Epithelial cell of prostate (primary cell): ENCODE data around the gene GKN2.

Experiments
- DNase-seq: peaks from one replicate; pipeline ENCODE4 v3.0.0-alpha.2; 2011; ENCODE audit warnings: low read depth, low spot score
- H3K27ac ChIP-seq: fragments of 450-650 bp; 2 replicates; pipeline ENCODE4 v1.5.1; 2017; ENCODE audit warnings: mild to moderate bottlenecking

GKN2 gene, protein sequence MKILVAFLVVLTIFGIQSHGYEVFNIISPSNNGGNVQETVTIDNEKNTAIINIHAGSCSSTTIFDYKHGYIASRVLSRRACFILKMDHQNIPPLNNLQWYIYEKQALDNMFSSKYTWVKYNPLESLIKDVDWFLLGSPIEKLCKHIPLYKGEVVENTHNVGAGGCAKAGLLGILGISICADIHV

DNA sequence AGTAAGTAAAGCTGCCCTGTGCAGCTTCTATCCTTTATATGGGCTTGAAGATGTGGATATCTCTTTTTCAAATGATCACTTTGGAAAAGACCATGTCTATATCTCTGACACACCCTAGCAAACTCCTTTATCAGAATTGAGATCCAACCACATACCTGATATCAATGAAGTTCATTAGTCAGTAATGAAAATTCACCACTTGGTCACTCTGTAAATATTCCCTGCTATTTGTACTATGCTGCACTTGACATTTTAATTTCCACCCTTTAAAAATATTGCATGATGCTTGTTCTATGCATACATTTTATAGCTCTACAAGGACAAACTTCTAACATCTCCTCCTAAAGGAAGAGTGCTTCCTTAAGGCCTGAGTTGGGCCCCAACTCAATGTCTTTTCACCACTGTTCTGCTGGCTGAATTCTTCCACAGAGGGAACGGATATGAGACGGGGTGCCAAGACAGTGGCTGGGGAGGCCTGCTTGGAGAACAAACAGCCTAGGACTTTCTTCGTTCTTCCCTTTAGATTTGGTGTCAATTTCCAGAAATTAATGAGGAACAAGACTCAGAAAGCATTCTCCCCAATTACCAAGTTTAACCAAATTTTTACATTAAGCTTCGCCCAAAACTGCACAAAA is at the start of gene GKN2:
Gene GKN2 (minus strand): TSS at position 7 of the 635 bp plus-strand sequence. CDS start 32 bp downstream, outside the sequence.
- no peak for DNase-seq
- H3K27ac ChIP-seq: no peak within 1 kb of the TSS

DNA sequence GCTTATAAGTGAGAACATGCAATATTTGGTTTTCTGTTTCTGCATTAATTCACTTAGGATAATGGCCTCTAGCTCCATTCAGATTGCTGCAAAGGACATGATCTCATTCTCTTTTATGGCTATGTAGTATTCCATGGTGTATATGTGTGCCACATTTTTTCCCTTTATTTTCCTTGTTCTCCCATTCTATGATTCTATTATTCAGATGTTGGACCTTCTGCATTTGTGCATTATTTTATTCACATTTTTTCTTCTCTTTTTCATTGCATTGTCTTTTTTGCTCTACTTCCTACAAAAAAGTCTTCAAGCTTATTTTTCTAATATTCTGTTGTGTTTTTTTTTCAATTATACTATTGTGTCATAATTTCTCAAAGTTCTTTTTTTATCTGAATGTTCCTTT is 49.2 kb upstream of the GKN2 start:
- no peak for DNase-seq
- no peak overlapping the region for H3K27ac ChIP-seq

DNA sequence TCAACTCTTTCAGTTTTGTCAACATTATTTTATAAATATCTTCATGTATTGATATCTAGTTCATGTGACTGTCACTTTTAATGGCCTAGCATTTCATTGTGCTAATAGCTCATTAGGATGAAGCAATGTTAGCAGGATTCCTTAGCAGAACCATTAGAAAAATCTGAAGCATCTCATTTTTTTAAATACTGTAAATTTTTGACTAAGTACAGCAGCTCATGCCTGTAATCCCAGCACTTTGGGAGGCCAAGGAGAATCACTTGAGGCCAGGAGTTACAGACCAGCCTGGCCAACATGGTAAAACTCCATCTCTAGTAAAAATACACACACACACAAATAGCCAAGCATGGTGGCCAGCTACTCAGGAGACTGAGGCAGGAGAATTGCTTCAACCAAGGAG is 44.7 kb upstream of the GKN2 start:
- H3K27ac ChIP-seq: no peak overlapping the region
- no peak for DNase-seq

DNA sequence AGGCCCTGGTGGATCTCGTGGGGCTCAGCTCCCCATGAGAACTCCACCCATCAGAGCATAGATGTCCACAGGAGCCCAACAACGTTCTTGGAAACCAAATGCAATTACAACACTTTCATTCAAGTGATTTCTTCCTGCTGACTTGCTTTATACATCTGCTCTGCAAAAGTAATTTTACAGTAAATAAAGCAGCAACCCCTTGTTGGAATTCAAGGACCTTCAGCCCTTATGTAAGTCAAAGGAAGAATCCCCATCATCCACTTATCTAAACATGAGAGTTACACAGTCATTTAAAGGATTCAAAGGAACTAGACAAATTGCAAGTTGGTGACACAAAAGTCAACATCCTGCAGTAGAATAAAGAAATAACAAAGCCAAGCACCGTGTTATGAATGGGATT is 43.2 kb upstream of the GKN2 start:
- DNase-seq: no peak
- H3K27ac ChIP-seq: no peak overlapping the region

DNA sequence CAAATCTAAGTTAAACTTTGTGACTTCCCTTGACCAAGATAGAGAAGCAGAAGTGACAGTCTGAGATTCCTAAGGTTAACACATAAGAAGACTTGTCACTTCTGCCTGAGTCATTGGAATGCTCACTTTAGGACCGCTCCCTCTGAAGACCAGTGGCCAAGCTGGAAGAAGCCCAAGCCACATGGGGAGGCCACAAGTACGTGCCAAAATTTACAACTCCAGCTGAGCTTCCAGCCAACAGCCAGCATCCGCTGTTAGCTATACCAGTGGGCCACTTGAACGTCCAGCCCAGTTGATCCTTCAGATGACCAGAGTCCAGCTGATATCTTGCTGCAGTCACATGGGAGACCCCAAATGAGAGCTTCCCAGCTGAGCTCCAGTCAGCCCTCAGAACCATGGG is 42.2 kb upstream of the GKN2 start:
- no peak overlapping the region for H3K27ac ChIP-seq
- DNase-seq: no peak

DNA sequence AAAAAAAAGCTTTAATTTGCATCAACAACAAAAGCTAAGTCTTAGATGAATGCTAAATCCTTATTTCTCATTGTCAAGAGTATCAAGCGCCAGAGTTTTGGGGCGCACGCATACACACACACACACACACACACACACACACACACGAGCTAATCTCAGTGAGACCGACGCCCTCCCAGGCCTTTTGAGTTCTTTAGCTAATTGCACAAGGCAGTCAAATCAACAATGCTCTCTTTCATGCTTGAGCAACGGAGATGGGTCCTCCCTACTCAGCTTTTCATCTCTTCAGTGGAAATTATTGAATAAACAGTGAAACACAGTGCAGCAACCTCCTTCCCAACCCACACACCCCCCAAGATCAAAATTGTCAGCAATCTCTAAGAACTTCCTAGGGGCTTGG is 41.0 kb upstream of the GKN2 start:
- no peak for DNase-seq
- H3K27ac ChIP-seq: no peak overlapping the region

DNA sequence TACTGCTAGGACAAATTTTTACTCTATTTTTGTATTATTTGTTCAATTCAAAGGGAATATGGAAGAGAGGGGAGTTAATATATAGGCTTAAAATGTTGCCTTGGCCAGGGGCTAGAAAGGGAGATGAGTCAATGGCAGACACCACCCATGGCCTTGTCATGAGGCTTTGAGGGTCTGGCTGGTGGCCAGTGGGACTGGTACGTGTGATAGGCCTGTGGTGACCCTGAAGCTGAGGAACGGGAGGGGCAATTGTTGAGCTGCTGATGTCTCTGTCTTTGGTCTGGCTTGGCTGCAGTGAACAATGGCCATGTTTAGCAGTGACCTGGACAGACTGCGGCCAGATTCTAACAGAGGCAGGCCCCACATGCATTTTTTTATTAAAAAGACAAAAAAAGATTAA is 40.2 kb upstream of the GKN2 start:
- DNase-seq: no peak
- H3K27ac ChIP-seq: no peak overlapping the region

DNA sequence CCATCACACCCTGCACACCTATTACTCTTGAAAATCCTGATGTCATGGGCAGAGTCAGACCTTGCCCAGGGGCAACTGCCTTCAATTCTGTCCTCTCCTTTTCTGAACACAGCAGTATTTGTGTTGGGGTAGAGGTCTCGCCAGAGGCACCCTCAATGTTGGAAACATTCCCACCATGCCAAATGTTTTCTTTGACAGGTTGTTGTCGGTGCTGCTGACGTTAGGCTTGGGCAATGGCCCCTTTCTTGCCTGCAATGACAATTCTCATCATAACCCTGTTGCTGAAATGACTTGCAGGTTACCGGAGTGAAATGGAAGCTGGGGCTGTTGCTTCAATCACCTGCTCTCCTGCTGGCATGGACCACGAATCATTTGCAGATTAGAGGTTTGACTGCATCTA is 39.6 kb upstream of the GKN2 start:
- no peak overlapping the region for H3K27ac ChIP-seq
- DNase-seq: no peak

DNA sequence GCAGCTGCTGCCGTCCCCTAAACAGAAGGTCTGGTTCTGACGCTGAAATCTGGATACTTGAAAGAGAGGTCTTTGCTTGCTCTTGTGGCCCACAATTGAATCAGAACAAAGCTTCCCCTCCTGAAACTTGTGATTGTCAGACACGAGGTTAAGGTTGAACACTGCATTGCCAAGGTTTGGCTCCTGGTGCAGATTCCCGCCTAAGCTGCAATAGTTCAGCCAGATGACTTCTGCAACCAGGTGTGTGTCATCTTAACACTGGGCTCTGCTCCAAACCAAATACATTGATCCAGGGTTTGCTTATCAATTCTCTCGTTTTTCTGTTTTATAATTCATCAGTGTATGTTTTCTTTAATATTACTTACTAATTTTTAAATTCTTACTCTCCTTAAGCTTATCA is 36.3 kb upstream of the GKN2 start:
- no peak overlapping the region for H3K27ac ChIP-seq
- no peak for DNase-seq

DNA sequence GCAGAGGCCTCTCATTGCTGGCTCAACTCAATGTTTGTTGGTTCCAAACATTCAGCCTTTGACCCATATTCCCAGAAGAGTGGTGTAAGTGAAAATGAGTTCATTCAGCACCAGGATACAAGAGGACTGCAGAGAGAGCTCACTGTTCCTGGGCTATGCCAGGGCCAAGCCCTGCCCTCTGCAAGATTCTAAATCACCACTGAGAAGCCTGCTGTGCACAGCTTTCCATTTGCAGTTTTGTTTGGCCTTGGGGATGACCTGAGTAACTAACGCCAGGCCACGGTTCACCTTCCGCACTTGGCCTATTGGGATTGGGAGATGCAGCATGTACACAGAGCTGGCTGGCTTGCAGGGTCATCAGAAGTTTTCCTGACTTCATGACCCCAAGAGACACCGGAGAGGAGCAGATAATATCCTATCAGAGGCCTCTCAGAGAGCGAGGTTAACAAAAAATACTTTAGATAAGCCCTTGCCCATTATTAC is 34.4 kb upstream of the GKN2 start:
- H3K27ac ChIP-seq: no peak overlapping the region
- no peak for DNase-seq

DNA sequence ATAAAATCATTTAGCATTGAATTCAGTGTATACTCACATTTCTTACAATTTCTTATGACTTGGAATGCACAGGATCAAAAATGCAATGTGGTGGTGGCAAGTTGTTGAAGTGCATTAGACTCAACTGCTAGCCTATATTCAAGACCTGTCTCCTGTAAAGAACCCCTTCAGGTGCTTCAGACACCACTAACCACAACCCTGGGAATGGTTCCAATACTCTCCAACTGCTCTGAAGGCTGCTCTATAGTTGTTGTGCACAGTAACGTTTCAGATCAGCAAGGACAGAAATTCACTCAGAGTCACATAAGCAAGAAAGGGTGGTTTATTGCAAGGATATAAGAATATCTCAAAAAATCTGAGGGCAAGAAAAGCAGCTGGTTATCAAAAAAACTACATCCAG is 28.3 kb upstream of the GKN2 start:
- DNase-seq: no peak
- H3K27ac ChIP-seq: no peak overlapping the region

DNA sequence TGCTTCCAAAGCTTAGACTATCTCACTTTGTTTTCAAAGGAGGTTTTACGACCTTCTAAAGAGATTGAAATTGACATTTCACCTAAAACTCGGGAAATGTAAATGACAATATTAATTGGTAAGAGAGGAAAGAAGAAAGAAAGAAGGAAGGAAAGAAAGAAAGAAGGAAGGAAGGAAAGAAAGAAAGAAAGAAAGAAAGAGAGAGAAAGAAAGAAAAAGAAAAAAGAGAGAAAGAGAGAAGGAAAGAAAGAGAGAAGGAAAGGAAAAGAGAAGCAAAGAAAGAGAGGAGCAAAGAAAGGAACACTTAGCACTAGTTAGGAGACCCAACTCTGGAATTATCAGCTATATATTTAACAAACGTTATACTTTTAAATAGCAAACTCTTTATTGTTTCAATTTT is 25.4 kb upstream of the GKN2 start:
- DNase-seq: no peak

DNA sequence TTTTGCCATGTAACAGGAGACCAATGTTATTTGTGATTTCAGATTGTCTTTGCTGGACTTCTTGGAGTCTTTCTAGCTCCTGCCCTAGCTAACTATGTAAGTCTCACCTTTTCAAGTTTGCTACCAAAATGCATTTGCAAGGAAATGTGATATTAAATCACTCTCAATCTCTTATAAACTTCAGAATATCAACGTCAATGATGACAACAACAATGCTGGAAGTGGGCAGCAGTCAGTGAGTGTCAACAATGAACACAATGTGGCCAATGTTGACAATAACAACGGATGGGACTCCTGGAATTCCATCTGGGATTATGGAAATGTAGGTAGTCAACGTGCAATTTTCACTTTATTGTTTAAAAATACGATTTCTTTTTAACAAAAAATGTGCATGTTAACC is 24.8 kb upstream of the GKN2 start:
- H3K27ac ChIP-seq: no peak overlapping the region
- no peak for DNase-seq

More for the DNA sequence above, 25.4 kb upstream of the GKN2 start:
- no peak overlapping the region for H3K27ac ChIP-seq

DNA sequence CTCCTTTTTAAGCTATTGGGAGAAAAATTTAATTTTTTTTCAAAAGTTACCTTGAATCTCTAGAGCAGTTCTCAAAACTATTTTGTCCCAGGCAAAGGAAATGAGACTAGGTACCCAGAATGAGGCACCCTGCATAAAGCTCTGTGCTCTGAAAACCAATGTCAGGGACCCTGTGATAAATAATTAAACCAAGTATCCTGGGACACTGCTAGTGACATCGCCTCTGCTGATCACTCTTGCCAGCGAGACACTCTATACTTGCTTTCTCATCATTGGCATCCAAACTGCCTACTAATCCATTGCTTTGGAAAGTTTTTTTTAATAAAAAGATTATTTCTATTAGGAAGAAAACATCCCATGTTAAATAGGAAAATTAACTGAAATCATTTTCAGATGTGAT is 23.2 kb upstream of the GKN2 start:
- H3K27ac ChIP-seq: no peak overlapping the region
- DNase-seq: no peak

DNA sequence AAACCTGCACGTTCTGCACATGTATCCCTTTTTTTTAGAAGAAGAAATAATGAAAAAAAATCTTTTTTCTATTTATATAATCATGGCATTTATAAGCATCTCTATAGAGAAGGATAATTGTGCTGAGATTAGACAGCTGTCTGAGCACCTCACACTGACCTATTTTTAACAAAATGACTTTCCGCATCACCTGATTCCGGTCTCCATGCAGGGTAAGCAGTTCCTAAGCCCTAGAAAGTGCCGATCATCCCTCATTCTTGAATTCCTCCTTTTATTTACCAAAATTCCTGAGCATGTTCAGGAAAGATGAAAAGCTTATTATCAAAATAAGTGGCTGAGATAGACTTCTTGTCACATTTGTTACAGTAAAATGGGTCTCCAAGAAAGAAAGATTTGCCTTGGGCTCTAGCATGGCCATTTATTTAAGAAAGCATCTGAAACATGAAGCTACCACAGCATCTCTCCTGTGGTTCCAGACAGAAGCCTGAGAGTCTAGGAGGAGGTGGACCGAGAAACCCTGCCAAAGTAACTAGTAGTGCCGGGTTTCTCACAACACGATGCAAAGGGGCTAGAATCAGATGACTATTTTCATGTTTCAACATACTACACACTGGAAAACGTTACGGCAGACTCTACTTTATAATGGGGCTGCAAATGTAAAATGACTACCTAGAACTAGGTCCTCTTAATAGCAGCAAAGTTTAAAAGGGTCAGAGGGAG is 22.4 kb upstream of the GKN2 start:
- DNase-seq: no peak
- H3K27ac ChIP-seq: no peak overlapping the region

DNA sequence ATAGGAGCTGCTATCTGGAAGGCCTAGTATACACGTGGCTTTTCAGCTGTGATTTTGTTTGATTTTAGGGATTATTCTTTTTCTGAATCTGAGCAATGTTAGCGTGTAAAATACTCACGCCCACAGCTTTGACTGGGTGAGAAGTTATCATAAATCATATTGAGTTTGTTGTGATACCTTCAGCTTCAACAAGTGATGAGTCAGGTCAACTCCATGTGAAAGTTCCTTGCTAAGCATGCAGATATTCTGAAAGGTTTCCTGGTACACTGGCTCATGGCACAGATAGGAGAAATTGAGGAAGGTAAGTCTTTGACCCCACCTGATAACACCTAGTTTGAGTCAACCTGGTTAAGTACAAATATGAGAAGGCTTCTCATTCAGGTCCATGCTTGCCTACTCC is 21.6 kb upstream of the GKN2 start, which contains the start of gene GKN1:
Gene GKN1 (plus strand): TSS at position 386 of the 400 bp plus-strand sequence. CDS start 42 bp downstream, outside the sequence.
- DNase-seq: peak; percentile 33
- H3K27ac ChIP-seq: no peak within 1 kb of the TSS

DNA sequence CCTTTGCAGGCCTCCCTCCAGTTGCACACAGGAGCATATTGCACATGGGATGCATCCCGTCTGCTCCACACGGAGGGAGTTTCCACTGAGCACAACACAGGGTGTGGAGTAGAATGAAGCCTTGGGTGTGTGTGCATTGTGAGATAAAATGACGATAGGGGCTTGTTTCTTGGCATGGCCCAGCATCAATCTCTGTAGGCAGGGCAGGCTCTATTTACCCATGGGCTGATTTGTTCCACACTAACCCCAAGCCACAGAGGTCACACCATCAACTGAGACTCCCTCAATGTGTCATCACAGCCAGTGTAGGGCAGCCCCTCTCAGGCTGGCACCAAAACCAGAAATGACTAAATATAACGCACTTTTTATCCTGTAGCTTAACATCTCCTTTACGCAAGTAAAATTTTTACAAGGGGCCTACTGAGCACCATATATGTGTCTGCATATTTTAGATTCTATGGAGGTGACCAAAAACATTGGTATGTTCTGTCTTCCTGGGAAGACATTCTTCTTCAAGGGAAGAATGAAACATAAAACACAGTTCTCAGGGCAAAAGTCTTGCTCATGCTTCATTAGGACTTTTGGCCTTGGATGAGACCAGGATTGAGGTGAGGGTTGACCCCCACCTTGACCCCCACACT is 19.0 kb upstream of the GKN2 start:
- peak overlapping the region; percentile 56 for H3K27ac ChIP-seq
- DNase-seq: peak; percentile 72

DNA sequence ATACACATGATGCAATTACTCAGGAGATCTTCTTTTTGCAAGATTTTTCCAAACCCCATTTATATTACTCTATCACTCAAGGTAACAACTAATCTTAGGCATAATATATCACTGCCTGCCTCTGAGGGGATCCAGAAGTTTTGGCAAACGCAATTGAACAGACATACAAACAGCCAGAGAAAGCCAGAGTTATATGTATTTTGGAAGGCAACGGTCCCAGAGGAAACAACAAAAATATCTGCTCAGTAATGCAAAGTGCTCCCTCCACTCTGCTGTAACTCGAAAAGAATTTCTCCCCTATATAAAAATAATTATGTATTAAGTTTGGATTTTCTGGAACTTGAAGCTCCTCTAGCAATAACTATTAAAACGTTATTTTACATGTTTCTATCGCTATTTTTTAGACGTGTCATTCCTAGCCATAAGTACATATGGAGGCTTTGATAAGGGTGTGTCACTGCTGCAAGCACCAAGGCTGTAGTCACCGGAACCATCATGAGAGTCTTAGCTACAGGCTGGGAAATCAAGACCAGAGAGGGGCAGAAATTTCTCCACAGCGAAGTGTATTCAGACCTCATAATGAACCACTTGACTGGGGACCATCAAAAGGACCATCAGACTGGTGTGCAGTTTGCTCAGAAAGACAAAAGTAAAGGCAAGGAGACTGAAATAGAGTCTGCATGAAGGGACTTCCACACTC is 18.0 kb upstream of the GKN2 start:
- peak overlapping the region; percentile 56 for H3K27ac ChIP-seq
- no peak for DNase-seq

DNA sequence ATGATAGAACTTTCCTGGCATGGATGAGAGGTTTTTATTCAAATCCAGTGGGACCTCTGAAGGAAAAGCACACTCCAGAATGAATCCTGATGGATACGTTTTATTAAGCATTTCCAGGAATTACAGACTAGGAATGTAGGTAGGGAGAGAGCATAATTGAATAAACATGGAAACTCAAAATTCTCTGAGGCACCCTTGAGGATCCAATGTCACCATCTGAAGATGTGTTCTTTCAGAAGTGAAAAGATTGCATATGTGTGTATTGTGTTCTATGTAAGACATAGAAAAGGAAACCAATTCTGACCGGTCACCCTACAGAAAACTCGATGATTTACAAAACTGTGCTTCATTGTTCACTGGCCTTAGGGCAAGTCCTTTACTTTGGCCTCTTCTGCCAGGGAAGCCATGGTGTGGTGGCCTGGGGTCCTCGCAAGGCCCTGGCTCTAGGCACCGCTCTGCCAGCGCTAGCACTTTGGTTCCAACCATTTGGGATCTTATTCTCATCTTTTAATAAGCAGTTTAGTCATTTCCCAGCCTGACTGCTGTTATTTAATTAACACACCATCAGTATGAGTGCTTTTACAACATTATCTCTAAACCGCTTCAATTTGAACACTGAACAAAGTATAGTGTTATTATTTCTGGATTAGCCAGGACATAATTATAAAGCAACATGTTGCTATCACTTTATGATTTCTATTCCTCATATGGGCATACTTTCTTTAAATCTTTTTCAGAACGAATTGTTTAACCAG is 17.2 kb upstream of the GKN2 start:
- H3K27ac ChIP-seq: no peak overlapping the region
- DNase-seq: no peak

DNA sequence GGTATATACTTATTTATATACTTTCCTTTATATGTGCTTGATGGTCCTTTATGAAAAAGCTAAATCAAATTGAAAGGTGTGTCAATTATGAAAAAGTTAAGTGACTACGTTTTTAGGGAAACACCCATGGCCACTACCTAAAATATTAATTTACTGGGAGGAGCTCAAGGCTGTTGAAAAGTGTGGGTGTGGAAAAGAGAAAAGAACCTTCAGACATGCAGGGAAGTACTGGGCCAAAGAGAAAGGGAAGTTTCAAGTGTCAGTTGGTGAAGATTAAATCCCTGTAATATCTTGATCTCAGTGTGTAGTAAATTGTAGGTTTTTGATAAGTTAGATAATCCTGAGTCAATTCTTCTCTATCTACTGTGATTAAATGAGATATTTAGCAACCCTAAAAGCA is 15.5 kb upstream of the GKN2 start:
- DNase-seq: no peak
- no peak overlapping the region for H3K27ac ChIP-seq
